T-helper 1 cell (primary cell): ENCODE measurements around the gene ADCY5.

Source experiments
- DNase-seq, 5 donors: peaks; one replicate each; pipeline ENCODE4 v3.0.0-alpha.2; 2012 to 2020

Gene ADCY5

GRCh38 chr3:123404391-123404790 is 44.5 kb downstream of the ADCY5 start:
- DNase-seq: no peak

GRCh38 chr3:123401836-123402530 is 46.9 kb downstream of the ADCY5 start:
- no peak for DNase-seq

GRCh38 chr3:123400169-123400568 is 48.7 kb downstream of the ADCY5 start:
- no peak for DNase-seq

GRCh38 chr3:123399653-123400052 is 49.2 kb downstream of the ADCY5 start:
- DNase-seq: no peak

- no peak for DNase-seq
Measured at GRCh38 chr3:123397921-123398785, 50.7 kb downstream of the ADCY5 start.

- no peak for DNase-seq
Measured at GRCh38 chr3:123397050-123397590, 51.8 kb downstream of the ADCY5 start.

- no peak for DNase-seq
Measured at GRCh38 chr3:123396171-123397049, 52.5 kb downstream of the ADCY5 start.

GRCh38 chr3:123395235-123395634 is 53.7 kb downstream of the ADCY5 start:
- DNase-seq: no peak

- no peak for DNase-seq
Measured at GRCh38 chr3:123394391-123395020, 54.4 kb downstream of the ADCY5 start.

GRCh38 chr3:123392871-123393620 is 55.8 kb downstream of the ADCY5 start:
- DNase-seq: no peak

GRCh38 chr3:123392368-123392767 is 56.5 kb downstream of the ADCY5 start:
- DNase-seq: no peak

GRCh38 chr3:123390865-123391600 is 57.9 kb downstream of the ADCY5 start:
- DNase-seq: no peak

GRCh38 chr3:123389628-123389918 is 59.3 kb downstream of the ADCY5 start:
- no peak for DNase-seq

- DNase-seq: no peak
Measured at GRCh38 chr3:123388811-123389627, 59.9 kb downstream of the ADCY5 start.

GRCh38 chr3:123388042-123388441 is 60.8 kb downstream of the ADCY5 start:
- no peak for DNase-seq

- DNase-seq: no peak
Measured at GRCh38 chr3:123387532-123387931, 61.4 kb downstream of the ADCY5 start.

GRCh38 chr3:123386477-123387040 is 62.3 kb downstream of the ADCY5 start:
- DNase-seq: no peak

- no peak for DNase-seq
Measured at GRCh38 chr3:123385981-123386380, 62.9 kb downstream of the ADCY5 start.

- DNase-seq: no peak
Measured at GRCh38 chr3:123385499-123385898, 63.4 kb downstream of the ADCY5 start.

- no peak for DNase-seq
Measured at GRCh38 chr3:123385001-123385401, 63.9 kb downstream of the ADCY5 start.
